HG02798 (cell line): ENCODE measurements around the gene PTPN12.
A peak's percentile ranks its signal among the peaks of the same experiment; 100 is the strongest.
"Not testable (repeated sequence)": the region's sequence is repeated elsewhere in the genome, so short reads cannot be mapped to it uniquely, and the experiment has no call there.

Experiments
- ATAC-seq: cut with Tn5 transposase; IDR thresholded peaks from one replicate; pipeline ENCODE4 v1.9.1; 2021; ENCODE audit warnings: mild to moderate bottlenecking; ENCODE audit not compliant: unreplicated experiment, poor library complexity

The PTPN12 gene

GRCh38 chr7:77537778-77538280, 734 bp downstream of the PTPN12 start:
- peak; percentile 2 for ATAC-seq

- ATAC-seq = no peak
Measured at GRCh38 chr7:77538281-77539212, 1.5 kb downstream of the PTPN12 start.

- no peak for ATAC-seq
Measured at GRCh38 chr7:77540402-77540822, 3.3 kb downstream of the PTPN12 start.

- ATAC-seq = not testable (repeated sequence)
Measured at GRCh38 chr7:77540993-77541392, 3.9 kb downstream of the PTPN12 start.

GRCh38 chr7:77542409-77542808, 5.3 kb downstream of the PTPN12 start:
- no peak for ATAC-seq

- ATAC-seq = no peak
Measured at GRCh38 chr7:77542895-77543294, 5.8 kb downstream of the PTPN12 start.

GRCh38 chr7:77543910-77544309, 6.8 kb downstream of the PTPN12 start:
- ATAC-seq = no peak

- ATAC-seq = no peak
Measured at GRCh38 chr7:77544518-77544917, 7.4 kb downstream of the PTPN12 start.

GRCh38 chr7:77548206-77548605, 11.1 kb downstream of the PTPN12 start:
- no peak for ATAC-seq

GRCh38 chr7:77549106-77549870, 12.2 kb downstream of the PTPN12 start:
- no peak for ATAC-seq

- ATAC-seq = no peak
Measured at GRCh38 chr7:77550586-77550985, 13.5 kb downstream of the PTPN12 start.

GRCh38 chr7:77553123-77553522, 16.0 kb downstream of the PTPN12 start:
- ATAC-seq = no peak

- no peak for ATAC-seq
Measured at GRCh38 chr7:77558284-77558967, 21.3 kb downstream of the PTPN12 start.

GRCh38 chr7:77561352-77561751, 24.3 kb downstream of the PTPN12 start:
- ATAC-seq = peak; percentile 86

- ATAC-seq = no peak
Measured at GRCh38 chr7:77563275-77563674, 26.2 kb downstream of the PTPN12 start.

- ATAC-seq = no peak
Measured at GRCh38 chr7:77565917-77566316, 28.8 kb downstream of the PTPN12 start.

- no peak for ATAC-seq
Measured at GRCh38 chr7:77566421-77566820, 29.3 kb downstream of the PTPN12 start.

- no peak for ATAC-seq
Measured at GRCh38 chr7:77569514-77570232, 32.6 kb downstream of the PTPN12 start.

- no peak for ATAC-seq
Measured at GRCh38 chr7:77570330-77571011, 33.4 kb downstream of the PTPN12 start.
